C4-2B (cell line): ENCODE measurements around the gene THADA.

Experiments used
- H3K27ac ChIP-seq: fragments of 450-650 bp; 2 replicates; pipeline ENCODE4 v1.5.1; 2017
- CTCF ChIP-seq: fragments of 450-650 bp; conservative IDR thresholded peaks from 2 replicates; pipeline ENCODE4 v1.5.1; 2017; ENCODE audit warnings: mild to moderate bottlenecking
- ZFX ChIP-seq: fragments of 450-650 bp; IDR thresholded peaks from 2 replicates; pipeline ENCODE4 v1.6.1; 2017

Gene THADA

GRCh38 chr2:43507137-43507536 lies 88.7 kb downstream of the THADA start:
- no peak for TF ChIP-seq ZFX
- no peak for TF ChIP-seq CTCF
- no peak overlapping the region for H3K27ac ChIP-seq

- no peak for TF ChIP-seq ZFX
- TF ChIP-seq CTCF = no peak
- H3K27ac ChIP-seq = no peak overlapping the region
These were observed 100.1 kb downstream of the THADA start for GRCh38 chr2:43495727-43496126.

GRCh38 chr2:43493954-43494353 lies 101.9 kb downstream of the THADA start:
- TF ChIP-seq ZFX (no peak), CTCF (no peak)
- no peak overlapping the region for H3K27ac ChIP-seq

GRCh38 chr2:43491065-43491639 lies 104.7 kb downstream of the THADA start:
- TF ChIP-seq CTCF = no peak
- no peak for TF ChIP-seq ZFX

GRCh38 chr2:43490252-43490786 lies 105.5 kb downstream of the THADA start:
- TF ChIP-seq ZFX = no peak
- TF ChIP-seq CTCF = no peak
- H3K27ac ChIP-seq = no peak overlapping the region

More at GRCh38 chr2:43491065-43491639, 104.7 kb downstream of the THADA start:
- H3K27ac ChIP-seq = no peak overlapping the region

GRCh38 chr2:43488737-43489136 lies 107.1 kb downstream of the THADA start:
- H3K27ac ChIP-seq = no peak overlapping the region
- no peak for TF ChIP-seq CTCF
- TF ChIP-seq ZFX = no peak

- H3K27ac ChIP-seq = no peak overlapping the region
- TF ChIP-seq CTCF = no peak
- no peak for TF ChIP-seq ZFX
These were observed 109.2 kb downstream of the THADA start for GRCh38 chr2:43486603-43487002.
